ENCODE measurements around the gene MYO18A.
A peak's percentile ranks its signal among the peaks of the same experiment; 100 is the strongest.

Gene MYO18A

DNA sequence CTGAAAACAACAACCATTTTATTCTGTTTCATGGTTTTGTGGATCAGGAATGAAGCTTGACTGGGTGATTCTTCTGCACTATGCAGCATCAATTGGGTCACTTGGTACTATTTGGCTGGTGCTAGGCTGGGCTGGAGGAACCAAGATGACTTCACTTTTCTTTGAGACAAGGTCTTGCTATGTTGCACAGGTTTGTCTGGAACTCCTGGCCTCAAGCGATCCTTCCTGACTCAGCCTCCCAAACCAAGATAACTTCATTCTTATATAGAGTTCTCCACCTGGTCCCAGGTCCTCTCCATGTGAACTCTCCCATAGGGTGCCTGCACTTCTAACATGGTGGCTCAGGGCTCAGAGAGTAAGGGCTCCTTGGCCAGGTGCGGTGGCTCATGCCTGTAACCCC, 139.1 kb downstream of the MYO18A start:
- Histone ChIP-seq H3K4me1 (ENCODE audit: control insufficient read depth, insufficient read depth, low read length) (peaks cover 28% of the 10 kb centered on the region), H3K9me3 (replicated peaks; ENCODE audit: low read length) (no peaks in the 10 kb centered on the region), H3K4me3 (ENCODE audit: low read length) (no peak overlapping the region), H3K27me3 (ENCODE audit: control insufficient read depth, insufficient read depth, low read length) (peaks cover 34% of the 10 kb centered on the region), H3K36me3 (ENCODE audit: insufficient read depth, low read length) (no peaks in the 10 kb centered on the region), H3K4me2 (ENCODE audit: low read length) (no peak overlapping the region), H3K9ac (ENCODE audit: low read depth, low read length) (no peak overlapping the region)

DNA sequence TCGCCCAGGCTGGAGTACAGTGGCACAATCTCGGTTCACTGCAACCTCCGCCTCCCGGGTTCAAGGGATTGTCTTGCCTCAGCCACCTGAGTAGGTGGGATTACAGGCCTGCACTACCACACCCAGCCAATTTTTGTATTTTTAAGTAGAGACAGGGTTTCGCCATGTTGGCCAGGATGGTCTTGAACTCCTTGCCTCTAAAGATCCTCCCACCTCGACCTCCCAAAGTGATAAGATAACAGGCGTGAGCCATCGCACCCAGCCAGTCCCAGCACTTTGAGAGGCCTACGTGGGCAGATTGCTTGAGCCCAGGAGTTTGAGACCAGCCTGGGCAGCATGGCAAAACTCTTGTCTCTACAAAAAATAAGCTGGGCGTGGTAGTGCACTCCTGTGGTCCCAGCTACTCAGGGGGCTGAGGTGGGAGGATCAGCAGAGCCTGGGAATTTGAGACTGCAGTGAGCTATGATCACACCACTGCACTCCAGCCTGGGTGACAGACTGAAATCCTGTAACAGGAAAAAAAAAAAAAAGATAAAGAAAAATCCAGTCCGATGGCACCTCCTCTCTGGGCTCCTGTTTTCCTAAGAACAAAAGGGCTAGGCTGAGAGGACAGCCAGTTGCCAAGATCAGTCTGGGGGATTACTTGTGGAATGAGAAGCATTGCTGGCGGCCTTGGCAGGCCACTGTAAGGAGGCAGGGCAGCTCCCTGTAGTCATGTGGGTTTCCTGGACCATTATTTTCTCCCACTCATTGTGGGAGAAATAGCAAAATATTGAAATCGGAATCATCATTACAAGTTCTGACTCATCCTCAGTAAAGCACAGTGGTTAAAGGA, 140.2 kb downstream of the MYO18A start:
- H3K9ac ChIP-seq (ENCODE audit: low read depth, low read length): peak overlapping the region; percentile 56
- no peaks in the 10 kb centered on the region for H3K36me3 ChIP-seq (ENCODE audit: insufficient read depth, low read length)
- H3K4me1 ChIP-seq (ENCODE audit: control insufficient read depth, insufficient read depth, low read length): peaks cover 28% of the 10 kb centered on the region
- H3K4me3 ChIP-seq (ENCODE audit: low read length): no peak overlapping the region
- H3K4me2 ChIP-seq (ENCODE audit: low read length): peak overlapping the region; percentile 1
- peaks cover 4% of the 10 kb centered on the region for H3K9me3 ChIP-seq (replicated peaks; ENCODE audit: low read length)
- H3K27me3 ChIP-seq (ENCODE audit: control insufficient read depth, insufficient read depth, low read length): peaks cover 40% of the 10 kb centered on the region

DNA sequence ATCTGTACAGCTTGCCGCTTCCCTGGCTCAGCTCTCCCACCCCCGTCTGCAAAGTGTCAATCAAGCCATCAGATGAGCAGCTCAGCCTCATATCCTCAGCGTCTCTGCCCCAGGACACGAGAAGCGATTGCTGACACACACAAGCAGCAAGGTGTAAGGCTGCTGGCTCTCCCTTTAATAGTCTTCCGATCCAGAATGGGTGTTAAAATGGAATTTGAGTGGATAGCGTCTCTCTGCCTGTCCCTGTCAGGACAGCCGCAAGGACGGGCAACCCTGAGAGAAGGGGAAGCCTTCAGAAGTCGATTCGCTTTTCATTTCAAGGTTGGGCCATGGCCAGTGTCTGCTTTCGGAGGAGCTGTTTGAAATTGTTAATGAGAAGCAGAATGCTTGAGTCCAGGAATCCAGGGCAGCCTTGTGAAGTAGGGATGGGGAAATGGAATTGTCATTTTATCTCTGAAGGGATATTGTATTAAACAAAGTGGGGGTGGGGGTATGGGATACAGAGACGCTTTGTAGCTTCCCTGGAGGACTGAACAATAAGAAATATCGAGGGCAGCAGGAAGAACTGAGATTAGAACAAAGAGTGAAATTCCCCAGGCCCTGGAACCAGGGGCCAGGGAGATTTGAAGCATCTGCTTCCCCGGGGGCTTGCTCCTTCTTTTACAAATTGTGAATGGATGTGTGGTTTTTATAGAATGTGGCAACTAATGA, 142.0 kb downstream of the MYO18A start:
- Histone ChIP-seq H3K27me3 (ENCODE audit: control insufficient read depth, insufficient read depth, low read length) (peaks cover 44% of the 10 kb centered on the region), H3K9me3 (replicated peaks; ENCODE audit: low read length) (peaks cover 14% of the 10 kb centered on the region), H3K4me2 (ENCODE audit: low read length) (peak overlapping the region; percentile 1), H3K4me3 (ENCODE audit: low read length) (no peak overlapping the region), H3K4me1 (ENCODE audit: control insufficient read depth, insufficient read depth, low read length) (peaks cover 25% of the 10 kb centered on the region), H3K36me3 (ENCODE audit: insufficient read depth, low read length) (no peaks in the 10 kb centered on the region), H3K9ac (ENCODE audit: low read depth, low read length) (no peak overlapping the region)

DNA sequence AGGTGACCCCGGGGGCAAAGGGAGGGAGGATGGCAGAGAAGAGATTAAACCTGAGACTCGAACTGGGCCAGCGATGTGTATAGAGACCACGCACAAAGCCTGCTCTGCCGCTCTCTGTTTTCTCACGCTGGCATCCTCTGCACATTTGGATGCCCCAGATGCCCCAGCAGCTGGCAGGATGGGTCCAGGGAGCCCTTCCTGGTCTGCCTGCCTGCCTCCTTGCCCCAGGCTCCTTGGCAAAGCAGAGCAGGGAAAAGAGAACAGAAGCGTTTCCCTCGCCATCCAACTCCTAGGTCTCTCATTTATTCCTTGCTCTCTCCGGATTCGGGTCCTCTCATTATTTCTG, 142.5 kb downstream of the MYO18A start:
- peaks cover 14% of the 10 kb centered on the region for H3K9me3 ChIP-seq (replicated peaks; ENCODE audit: low read length)
- H3K4me2 ChIP-seq (ENCODE audit: low read length): peak overlapping the region; percentile 1
- H3K9ac ChIP-seq (ENCODE audit: low read depth, low read length): no peak overlapping the region
- H3K4me1 ChIP-seq (ENCODE audit: control insufficient read depth, insufficient read depth, low read length): peaks cover 20% of the 10 kb centered on the region
- H3K36me3 ChIP-seq (ENCODE audit: insufficient read depth, low read length): no peaks in the 10 kb centered on the region
- no peak overlapping the region for H3K4me3 ChIP-seq (ENCODE audit: low read length)
- H3K27me3 ChIP-seq (ENCODE audit: control insufficient read depth, insufficient read depth, low read length): peaks cover 48% of the 10 kb centered on the region

DNA sequence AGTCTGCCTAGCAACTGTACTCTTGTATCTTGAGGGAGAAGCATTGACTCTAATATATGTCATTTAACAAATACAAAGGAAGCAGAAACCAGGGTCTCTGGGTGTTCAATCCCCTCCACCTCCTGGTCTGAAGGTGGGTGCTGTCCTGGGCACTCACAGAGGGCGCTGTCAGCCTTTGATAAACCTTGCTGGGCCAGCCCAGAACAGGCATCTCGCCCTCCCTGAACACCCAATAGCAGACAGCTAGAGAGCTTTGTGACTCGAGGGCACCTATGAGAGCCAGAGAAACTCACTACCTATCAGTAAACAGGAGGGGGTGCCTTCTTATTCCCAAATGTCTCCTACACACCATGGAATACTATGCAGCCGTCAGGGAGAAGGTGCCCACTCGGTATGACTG, 143.6 kb downstream of the MYO18A start:
- Histone ChIP-seq H3K9me3 (replicated peaks; ENCODE audit: low read length) (peaks cover 14% of the 10 kb centered on the region), H3K4me3 (ENCODE audit: low read length) (no peak overlapping the region), H3K9ac (ENCODE audit: low read depth, low read length) (no peak overlapping the region), H3K4me1 (ENCODE audit: control insufficient read depth, insufficient read depth, low read length) (peaks cover 13% of the 10 kb centered on the region), H3K36me3 (ENCODE audit: insufficient read depth, low read length) (no peaks in the 10 kb centered on the region), H3K4me2 (ENCODE audit: low read length) (no peak overlapping the region), H3K27me3 (ENCODE audit: control insufficient read depth, insufficient read depth, low read length) (peaks cover 60% of the 10 kb centered on the region)

DNA sequence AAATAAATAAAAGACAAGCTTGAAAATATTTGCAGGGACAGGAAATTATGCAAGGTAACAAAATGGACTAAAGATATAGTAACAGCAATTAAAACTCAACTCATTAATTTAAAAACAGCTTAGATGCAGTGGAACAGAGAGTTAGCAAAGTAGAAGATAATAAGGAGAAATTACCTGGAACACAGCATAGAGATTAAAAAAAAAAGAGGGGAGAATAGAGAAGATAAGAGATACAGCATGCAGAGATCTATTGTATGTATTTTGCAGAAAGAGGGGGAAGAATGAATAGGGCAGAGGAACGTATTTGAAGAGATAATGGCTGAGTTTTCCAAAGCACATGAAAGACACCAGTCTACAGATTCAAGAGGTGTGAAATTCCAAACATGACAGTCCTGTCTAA, 145.7 kb downstream of the MYO18A start:
- Histone ChIP-seq H3K4me3 (ENCODE audit: low read length) (no peak overlapping the region), H3K4me1 (ENCODE audit: control insufficient read depth, insufficient read depth, low read length) (no peaks in the 10 kb centered on the region), H3K36me3 (ENCODE audit: insufficient read depth, low read length) (no peaks in the 10 kb centered on the region), H3K4me2 (ENCODE audit: low read length) (no peak overlapping the region), H3K9ac (ENCODE audit: low read depth, low read length) (no peak overlapping the region), H3K27me3 (ENCODE audit: control insufficient read depth, insufficient read depth, low read length) (peaks cover 74% of the 10 kb centered on the region), H3K9me3 (replicated peaks; ENCODE audit: low read length) (peaks cover 14% of the 10 kb centered on the region)

DNA sequence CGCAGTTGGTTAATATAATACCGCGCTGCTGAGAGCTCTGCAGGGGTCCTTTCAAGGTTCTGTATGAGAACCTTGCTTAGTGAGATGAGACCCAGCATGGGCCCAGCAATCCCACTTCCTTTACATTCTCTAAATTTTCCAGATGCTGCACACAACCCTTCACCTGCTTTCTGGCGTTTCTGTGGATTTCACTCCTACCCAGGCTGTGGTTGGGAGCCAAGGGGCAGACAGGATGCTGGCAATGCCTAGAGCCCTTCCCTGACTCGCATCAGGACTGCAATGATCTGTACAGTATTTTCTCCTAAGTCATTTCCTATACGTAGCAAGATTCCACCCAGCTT, 147.4 kb downstream of the MYO18A start:
- Histone ChIP-seq H3K27me3 (ENCODE audit: control insufficient read depth, insufficient read depth, low read length) (peaks cover 74% of the 10 kb centered on the region), H3K9me3 (replicated peaks; ENCODE audit: low read length) (peaks cover 14% of the 10 kb centered on the region), H3K4me2 (ENCODE audit: low read length) (no peak overlapping the region), H3K9ac (ENCODE audit: low read depth, low read length) (no peak overlapping the region), H3K4me1 (ENCODE audit: control insufficient read depth, insufficient read depth, low read length) (no peaks in the 10 kb centered on the region), H3K4me3 (ENCODE audit: low read length) (no peak overlapping the region), H3K36me3 (ENCODE audit: insufficient read depth, low read length) (no peaks in the 10 kb centered on the region)

DNA sequence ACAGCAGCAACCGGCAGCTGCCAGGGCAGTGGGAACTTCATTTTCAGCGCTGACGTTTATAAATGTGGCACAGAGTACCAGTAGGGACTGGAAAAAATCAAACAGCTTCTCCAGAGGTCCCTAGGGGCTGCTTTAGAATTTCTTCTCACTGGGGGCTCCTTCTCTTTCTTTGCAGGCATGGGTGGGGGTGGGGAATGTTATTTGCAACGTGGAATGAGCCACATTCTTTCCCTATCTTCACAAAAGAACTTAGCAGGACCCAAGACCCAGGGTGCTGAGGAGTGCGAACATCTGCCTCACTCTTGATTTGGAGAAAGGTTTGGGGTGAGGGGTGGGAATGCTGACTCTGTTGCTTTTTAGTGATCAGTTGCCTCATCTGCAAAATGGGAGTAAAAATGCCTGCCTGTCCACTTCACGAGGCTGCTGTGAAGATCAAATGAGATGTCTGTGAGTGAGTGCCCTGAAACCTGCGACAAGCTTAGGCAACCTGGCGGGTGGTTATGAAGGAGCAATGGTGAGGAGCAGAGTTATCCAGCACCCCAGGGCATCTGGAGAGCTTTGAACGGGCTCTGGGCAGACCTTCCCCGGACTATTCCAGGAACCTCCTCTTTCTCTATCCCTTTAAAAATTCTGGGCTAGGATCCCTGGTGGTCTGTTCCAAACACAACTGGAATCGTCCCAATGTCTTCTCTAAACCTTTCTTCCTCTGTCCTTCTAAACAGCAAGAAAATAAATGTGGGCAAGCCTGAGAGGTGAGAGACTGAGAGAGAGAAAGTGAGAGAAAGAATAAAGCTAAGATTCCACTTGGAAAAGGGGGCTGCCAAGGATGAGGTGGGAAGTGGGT, 148.0 kb downstream of the MYO18A start:
- Histone ChIP-seq H3K9me3 (replicated peaks; ENCODE audit: low read length) (peaks cover 14% of the 10 kb centered on the region), H3K27me3 (ENCODE audit: control insufficient read depth, insufficient read depth, low read length) (peaks cover 75% of the 10 kb centered on the region), H3K9ac (ENCODE audit: low read depth, low read length) (no peak overlapping the region), H3K36me3 (ENCODE audit: insufficient read depth, low read length) (no peaks in the 10 kb centered on the region), H3K4me3 (ENCODE audit: low read length) (no peak overlapping the region), H3K4me1 (ENCODE audit: control insufficient read depth, insufficient read depth, low read length) (no peaks in the 10 kb centered on the region), H3K4me2 (ENCODE audit: low read length) (no peak overlapping the region)

DNA sequence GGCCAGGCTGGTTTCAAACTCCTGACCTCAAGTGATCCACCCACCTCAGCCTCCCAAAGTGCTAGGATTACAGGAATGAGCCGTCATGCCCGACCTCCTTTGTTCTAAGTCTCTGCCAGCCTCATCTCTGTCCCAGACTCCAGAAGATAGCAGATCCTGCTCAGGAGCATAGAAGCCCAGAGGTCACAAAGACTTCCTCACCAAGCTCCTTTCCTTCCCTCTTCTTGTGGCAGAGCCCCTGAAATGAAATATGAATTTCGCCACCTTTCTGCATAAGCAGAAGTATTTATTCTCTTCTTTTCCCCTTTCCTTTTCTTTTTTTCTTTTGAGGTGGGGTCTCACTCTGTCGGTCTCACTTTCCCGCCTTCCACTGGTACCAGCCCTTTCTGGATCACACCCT, 148.7 kb downstream of the MYO18A start:
- Histone ChIP-seq H3K9ac (ENCODE audit: low read depth, low read length) (no peak overlapping the region), H3K4me1 (ENCODE audit: control insufficient read depth, insufficient read depth, low read length) (no peaks in the 10 kb centered on the region), H3K4me3 (ENCODE audit: low read length) (no peak overlapping the region), H3K4me2 (ENCODE audit: low read length) (no peak overlapping the region), H3K36me3 (ENCODE audit: insufficient read depth, low read length) (no peaks in the 10 kb centered on the region), H3K27me3 (ENCODE audit: control insufficient read depth, insufficient read depth, low read length) (peaks cover 70% of the 10 kb centered on the region), H3K9me3 (replicated peaks; ENCODE audit: low read length) (peaks cover 14% of the 10 kb centered on the region)

DNA sequence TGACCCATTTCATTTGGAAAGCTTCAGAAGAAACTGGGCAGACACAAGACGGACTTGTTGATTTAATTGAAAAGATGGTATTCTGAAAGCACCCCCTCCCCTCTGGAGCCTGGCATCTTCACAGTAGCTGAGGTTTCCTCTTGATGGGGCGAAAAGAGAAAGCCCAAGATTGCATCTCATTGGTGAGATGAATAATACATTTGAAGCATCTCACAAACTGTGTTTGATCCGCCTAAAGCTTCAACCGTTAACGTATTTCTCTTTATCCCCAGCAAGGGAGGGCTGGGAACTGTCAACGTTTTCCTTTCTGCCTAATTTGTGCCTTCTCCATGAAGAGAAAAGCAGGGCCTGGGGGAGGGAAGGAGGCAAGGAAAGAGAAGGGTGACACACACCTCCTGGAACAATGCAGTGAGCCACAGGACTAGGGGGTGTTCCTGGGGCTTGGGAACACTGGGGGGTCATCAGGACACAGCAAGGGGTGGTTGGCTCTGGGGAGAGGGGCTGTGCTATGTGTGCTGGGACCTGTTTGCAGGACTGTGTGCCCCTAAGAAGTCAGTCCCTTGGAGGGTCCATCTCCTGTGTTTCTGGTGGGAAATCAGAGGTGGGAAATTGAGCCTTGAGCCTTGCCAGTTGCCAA, 155.8 kb downstream of the MYO18A start:
- Histone ChIP-seq H3K27me3 (ENCODE audit: control insufficient read depth, insufficient read depth, low read length) (peaks cover 83% of the 10 kb centered on the region), H3K4me2 (ENCODE audit: low read length) (no peak overlapping the region), H3K4me1 (ENCODE audit: control insufficient read depth, insufficient read depth, low read length) (no peaks in the 10 kb centered on the region), H3K4me3 (ENCODE audit: low read length) (no peak overlapping the region), H3K9ac (ENCODE audit: low read depth, low read length) (no peak overlapping the region), H3K9me3 (replicated peaks; ENCODE audit: low read length) (no peaks in the 10 kb centered on the region), H3K36me3 (ENCODE audit: insufficient read depth, low read length) (no peaks in the 10 kb centered on the region)

DNA sequence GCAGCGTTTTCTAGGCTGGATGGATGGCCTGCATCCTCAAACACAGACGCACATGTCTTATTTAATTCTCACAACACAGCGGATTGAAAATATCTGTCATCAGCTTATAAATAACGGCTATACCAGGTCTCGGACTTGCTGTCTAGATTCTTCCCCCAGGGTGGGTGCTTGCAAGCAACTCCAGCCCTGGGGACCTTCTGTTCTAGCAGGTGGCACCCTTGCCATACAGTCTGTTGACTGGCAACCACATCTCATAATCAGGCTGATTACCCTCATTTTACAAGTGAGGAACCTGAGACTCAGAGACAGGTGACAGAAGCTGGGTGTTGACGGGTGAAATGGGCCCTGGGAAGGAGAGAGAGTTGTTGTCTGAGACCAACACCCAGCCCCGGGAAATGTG, 158.1 kb downstream of the MYO18A start:
- no peak overlapping the region for H3K4me3 ChIP-seq (ENCODE audit: low read length)
- H3K9ac ChIP-seq (ENCODE audit: low read depth, low read length): no peak overlapping the region
- peaks cover 88% of the 10 kb centered on the region for H3K27me3 ChIP-seq (ENCODE audit: control insufficient read depth, insufficient read depth, low read length)
- H3K36me3 ChIP-seq (ENCODE audit: insufficient read depth, low read length): no peaks in the 10 kb centered on the region
- no peak overlapping the region for H3K4me2 ChIP-seq (ENCODE audit: low read length)
- no peaks in the 10 kb centered on the region for H3K9me3 ChIP-seq (replicated peaks; ENCODE audit: low read length)
- no peaks in the 10 kb centered on the region for H3K4me1 ChIP-seq (ENCODE audit: control insufficient read depth, insufficient read depth, low read length)

All from skeletal muscle satellite cell (primary cell).